Suprapubic skin (tissue), 4 donors: Measurements from ENCODE around the gene MFNG. TPM values are rescaled to one million over a fixed set of nuclear protein-coding genes. Genes with fewer than 3 reads are reported as not detected.
"Not testable (repeated sequence)": the region's sequence is repeated elsewhere in the genome, so short reads cannot be mapped to it uniquely, and the experiment has no call there.

ENCODE experiments used
- DNase-seq, 2 donors: peaks; one replicate each; pipeline ENCODE4 v3.0.0-alpha.2; 2019; ENCODE audit warnings: low spot score in 2 of 2
- H3K27ac ChIP-seq: fragments of 200-600 bp; sonication (generic); one replicate; pipeline ENCODE4 v1.5.1; 2019
- H3K27me3 ChIP-seq: fragments of 200-600 bp; sonication (generic); one replicate; pipeline ENCODE4 v1.5.1; 2019
- H3K36me3 ChIP-seq: fragments of 200-600 bp; sonication (generic); one replicate; pipeline ENCODE4 v1.5.1; 2019
- H3K4me1 ChIP-seq: fragments of 200-600 bp; sonication (generic); one replicate; pipeline ENCODE4 v1.5.1; 2019
- H3K4me3 ChIP-seq: fragments of 200-600 bp; sonication (generic); one replicate; pipeline ENCODE4 v1.5.1; 2019; ENCODE audit warnings: mild to moderate bottlenecking
- H3K9me3 ChIP-seq: fragments of 200-600 bp; sonication (generic); one replicate; pipeline ENCODE4 v1.5.1; 2019
- CTCF ChIP-seq, 2 donors: fragments of 200-600 bp in 1 of 2; fragments of 450-650 bp in 1 of 2; sonication (generic) in 1 of 2; IDR thresholded peaks; one replicate each; pipeline ENCODE4 v1.5.1; 2016 to 2019; ENCODE audit warnings: antibody characterized with exemption in 2 of 2, mild to moderate bottlenecking in 1 of 2, moderate library complexity in 1 of 2
- EP300 ChIP-seq: sonication (generic); formaldehyde crosslinking; IDR thresholded peaks from one replicate; pipeline ENCODE4 v1.6.1; 2017; ENCODE audit warnings: antibody characterized with exemption
- POLR2A ChIP-seq, 2 donors: fragments of 450-650 bp; IDR thresholded peaks; one replicate each; pipeline ENCODE4 v1.6.1; 2017; ENCODE audit warnings: antibody characterized with exemption in 2 of 2, mild to moderate bottlenecking in 2 of 2, moderate library complexity in 2 of 2
- POLR2AphosphoS5 ChIP-seq, 3 donors: sonication (generic); formaldehyde crosslinking; IDR thresholded peaks; one replicate each; pipeline ENCODE4 v1.6.1; 2017; ENCODE audit warnings: antibody characterized with exemption in 3 of 3
- WGBS: methylation state at CpG from one replicate; pipeline ENCODE4 v1.1.5; 2018; 5-methylcytosine and 5-hydroxymethylcytosine counted together
- total RNA-seq, 4 donors: library from RNA; depleted of rRNA; stranded (reverse); fragments of >200 nt; gene quantifications; one replicate each; pipeline ENCODE4 v1.1.0, GENCODE V29; 2016

MFNG gene
- total RNA-seq, 4 donors from 2014 or later: 3.5 to 8.6 (median 4.9) TPM

GRCh38 chr22:37469416-37470086, 16.6 kb downstream of the MFNG start:
- H3K9me3 ChIP-seq: no peaks in the 10 kb centered on the region
- peaks cover 2% of the 10 kb centered on the region for H3K36me3 ChIP-seq
- TF ChIP-seq CTCF (IDR thresholded peaks at IDR 0.05) (no peak), EP300 (no peak), POLR2AphosphoS5 (IDR thresholded peaks at IDR 0.05) (no peak), POLR2A (IDR thresholded peaks at IDR 0.05) (no peak)
- no peaks in the 10 kb centered on the region for H3K4me1 ChIP-seq
- 77% methylated on average over 6 of the region's 8 CpGs for WGBS
- no peak for DNase-seq
- H3K27me3 ChIP-seq: peaks cover 54% of the 10 kb centered on the region
- no peak overlapping the region for H3K27ac ChIP-seq
- H3K4me3 ChIP-seq: no peak overlapping the region

- H3K36me3 ChIP-seq, H3K27ac ChIP-seq, H3K4me3 ChIP-seq, DNase-seq, H3K9me3 ChIP-seq, H3K4me1 ChIP-seq: not testable (repeated sequence)
- peaks cover 41% of the 10 kb centered on the region for H3K27me3 ChIP-seq
- WGBS: 90% methylated on average over 14 of the region's 14 CpGs
These were observed 17.9 kb downstream of the MFNG start for GRCh38 chr22:37468201-37468695.

DNA sequence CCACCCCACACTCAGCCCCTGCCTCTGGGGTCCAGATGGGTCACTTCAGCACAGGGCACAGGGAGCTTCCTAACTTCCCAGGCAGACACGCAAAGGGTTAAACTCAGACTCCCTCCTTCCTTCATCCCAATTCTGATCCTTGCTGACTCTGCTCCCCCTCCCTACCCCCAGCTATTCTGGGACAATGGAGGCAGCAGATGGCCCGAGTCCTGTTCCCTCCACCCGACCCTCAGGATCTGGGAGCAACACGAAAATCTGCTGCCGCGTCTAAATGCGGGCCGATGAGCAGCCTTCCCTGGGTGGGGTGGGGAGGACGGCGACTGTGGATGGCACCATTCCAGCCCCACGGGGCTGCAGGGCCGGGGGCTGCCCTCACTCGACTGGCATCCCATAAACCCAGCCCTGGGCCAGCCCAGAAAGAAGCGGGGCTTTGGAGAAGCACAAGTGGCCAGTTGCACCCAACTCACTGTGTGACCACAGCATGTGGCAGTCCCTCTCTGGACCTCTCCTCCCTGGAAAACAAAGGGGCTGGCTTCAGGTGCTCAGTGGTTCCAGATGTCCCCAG, 18.7 kb downstream of the MFNG start:
- WGBS: 52% methylated on average over 12 of the region's 14 CpGs
- no peak for TF ChIP-seq POLR2A (IDR thresholded peaks at IDR 0.05)
- TF ChIP-seq POLR2AphosphoS5 (IDR thresholded peaks at IDR 0.05): no peak
- no peak for TF ChIP-seq EP300
- TF ChIP-seq CTCF (IDR thresholded peaks at IDR 0.05): no peak

DNA sequence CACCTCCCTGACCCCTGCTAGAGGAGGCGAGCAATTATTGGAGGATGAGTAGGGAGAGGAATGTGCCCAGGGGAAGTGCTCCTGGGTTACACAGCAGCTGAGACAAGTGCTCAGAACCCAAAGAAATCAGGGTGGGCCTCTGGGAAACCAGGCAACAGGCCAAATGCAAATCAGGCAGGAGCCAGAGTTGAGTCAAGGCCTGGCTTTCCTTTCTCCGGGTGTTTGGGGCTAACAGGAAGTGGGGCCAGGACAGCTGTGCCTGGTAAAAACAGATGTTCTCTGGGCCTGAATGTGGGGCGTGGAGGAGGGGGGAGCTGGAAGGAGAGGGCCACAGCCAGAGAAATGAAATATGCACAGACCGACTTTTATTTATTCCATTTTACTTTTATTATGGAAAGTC, 22.0 kb downstream of the MFNG start:
- TF ChIP-seq POLR2AphosphoS5 (IDR thresholded peaks at IDR 0.05): no peak
- TF ChIP-seq EP300: no peak
- TF ChIP-seq CTCF (IDR thresholded peaks at IDR 0.05): no peak
- TF ChIP-seq POLR2A (IDR thresholded peaks at IDR 0.05): no peak
- Histone ChIP-seq H3K27me3 (peaks cover 40% of the 10 kb centered on the region), H3K36me3 (no peaks in the 10 kb centered on the region), H3K27ac (no peak overlapping the region), H3K4me3 (no peak overlapping the region), H3K9me3 (no peaks in the 10 kb centered on the region), H3K4me1 (no peaks in the 10 kb centered on the region)
- WGBS: 48% methylated on average over 4 of the region's 4 CpGs
- DNase-seq: no peak

More for the DNA sequence above, 18.7 kb downstream of the MFNG start:
- H3K4me1 ChIP-seq: no peaks in the 10 kb centered on the region
- peaks cover 39% of the 10 kb centered on the region for H3K27me3 ChIP-seq
- H3K36me3 ChIP-seq: no peaks in the 10 kb centered on the region
- H3K27ac ChIP-seq: no peak overlapping the region
- H3K9me3 ChIP-seq: no peaks in the 10 kb centered on the region
- H3K4me3 ChIP-seq: no peak overlapping the region
- no peak for DNase-seq

DNA sequence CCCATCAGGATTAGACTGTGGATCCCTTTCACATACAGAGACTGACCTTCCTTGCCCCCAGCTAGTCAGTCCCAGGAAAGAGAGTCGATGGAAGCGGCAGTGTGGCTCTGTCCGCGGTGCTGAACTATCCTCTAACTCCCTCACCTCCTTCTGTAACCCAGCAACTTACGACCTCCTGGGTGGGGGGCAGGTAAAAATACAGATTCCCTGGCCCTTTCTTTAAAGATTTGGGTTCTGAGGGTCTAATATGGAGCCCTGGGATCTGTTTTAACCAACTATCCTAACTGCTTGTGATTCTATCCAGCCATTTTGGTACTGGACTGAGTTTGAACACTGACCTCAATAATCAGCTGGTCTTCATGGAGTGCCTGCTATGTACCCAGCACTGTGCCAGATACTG, 23.2 kb downstream of the MFNG start:
- no peak overlapping the region for H3K4me3 ChIP-seq
- WGBS: 17% methylated on average over 5 of the region's 5 CpGs
- no peaks in the 10 kb centered on the region for H3K36me3 ChIP-seq
- no peaks in the 10 kb centered on the region for H3K4me1 ChIP-seq
- no peak overlapping the region for H3K27ac ChIP-seq
- peaks cover 40% of the 10 kb centered on the region for H3K27me3 ChIP-seq
- H3K9me3 ChIP-seq: no peaks in the 10 kb centered on the region
- DNase-seq: no peak
- TF ChIP-seq CTCF (IDR thresholded peaks at IDR 0.05) (no peak), POLR2AphosphoS5 (IDR thresholded peaks at IDR 0.05) (no peak), POLR2A (IDR thresholded peaks at IDR 0.05) (no peak), EP300 (no peak)
